GM18858 (cell line): Measurements from ENCODE around the gene NPTXR.

Source experiments
- ATAC-seq: cut with Tn5 transposase; IDR thresholded peaks from one replicate; pipeline ENCODE4 v1.9.1; 2021; ENCODE audit not compliant: unreplicated experiment

NPTXR gene

GRCh38 chr22:38799265-38800002, 44.4 kb downstream of the NPTXR start:
- ATAC-seq = no peak

GRCh38 chr22:38798496-38798895, 45.3 kb downstream of the NPTXR start:
- no peak for ATAC-seq

GRCh38 chr22:38796262-38796957, 47.4 kb downstream of the NPTXR start:
- no peak for ATAC-seq

- no peak for ATAC-seq
These were observed 48.3 kb downstream of the NPTXR start for GRCh38 chr22:38795569-38795968.

- peak; percentile 94 for ATAC-seq
These were observed 49.9 kb downstream of the NPTXR start, which contains the start of gene DNAL4 for GRCh38 chr22:38793721-38794466. Gene DNAL4 (minus strand): TSS chr22:38794143. CDS start chr22:38782731, 11,412 bp downstream.

GRCh38 chr22:38793317-38793716, 50.5 kb downstream of the NPTXR start:
- no peak for ATAC-seq

- ATAC-seq = no peak
These were observed 51.0 kb downstream of the NPTXR start for GRCh38 chr22:38792833-38793232.

GRCh38 chr22:38789606-38790005, 54.2 kb downstream of the NPTXR start:
- ATAC-seq = no peak

- ATAC-seq = no peak
These were observed 55.0 kb downstream of the NPTXR start for GRCh38 chr22:38788846-38789245.

GRCh38 chr22:38788021-38788816, 55.6 kb downstream of the NPTXR start:
- ATAC-seq = no peak

- no peak for ATAC-seq
These were observed 57.2 kb downstream of the NPTXR start for GRCh38 chr22:38786631-38787030.

GRCh38 chr22:38784856-38785255, 59.0 kb downstream of the NPTXR start:
- ATAC-seq = no peak

- ATAC-seq = no peak
These were observed 59.8 kb downstream of the NPTXR start for GRCh38 chr22:38784035-38784434.

- no peak for ATAC-seq
These were observed 60.7 kb downstream of the NPTXR start for GRCh38 chr22:38783095-38783615.

- ATAC-seq = no peak
These were observed 61.3 kb downstream of the NPTXR start for GRCh38 chr22:38782402-38783094.

GRCh38 chr22:38781033-38781432, 62.8 kb downstream of the NPTXR start:
- no peak for ATAC-seq

- no peak for ATAC-seq
These were observed 66.6 kb downstream of the NPTXR start for GRCh38 chr22:38777087-38777671.

- no peak for ATAC-seq
These were observed 67.7 kb downstream of the NPTXR start for GRCh38 chr22:38776086-38776485.

- no peak for ATAC-seq
These were observed 68.2 kb downstream of the NPTXR start for GRCh38 chr22:38775656-38776055.
